GM12891 (cell line): Measurements from ENCODE around the gene COL3A1.

Source experiments
- POLR2A ChIP-seq: IDR thresholded peaks from 2 replicates; pipeline ENCODE4 v1.6.1; 2011; ENCODE audit warnings: low read depth, low read length, control low read depth
- TAF1 ChIP-seq: IDR thresholded peaks from 2 replicates; pipeline ENCODE4 v1.6.1; 2011; ENCODE audit warnings: low read depth, low read length, control low read depth

DNA sequence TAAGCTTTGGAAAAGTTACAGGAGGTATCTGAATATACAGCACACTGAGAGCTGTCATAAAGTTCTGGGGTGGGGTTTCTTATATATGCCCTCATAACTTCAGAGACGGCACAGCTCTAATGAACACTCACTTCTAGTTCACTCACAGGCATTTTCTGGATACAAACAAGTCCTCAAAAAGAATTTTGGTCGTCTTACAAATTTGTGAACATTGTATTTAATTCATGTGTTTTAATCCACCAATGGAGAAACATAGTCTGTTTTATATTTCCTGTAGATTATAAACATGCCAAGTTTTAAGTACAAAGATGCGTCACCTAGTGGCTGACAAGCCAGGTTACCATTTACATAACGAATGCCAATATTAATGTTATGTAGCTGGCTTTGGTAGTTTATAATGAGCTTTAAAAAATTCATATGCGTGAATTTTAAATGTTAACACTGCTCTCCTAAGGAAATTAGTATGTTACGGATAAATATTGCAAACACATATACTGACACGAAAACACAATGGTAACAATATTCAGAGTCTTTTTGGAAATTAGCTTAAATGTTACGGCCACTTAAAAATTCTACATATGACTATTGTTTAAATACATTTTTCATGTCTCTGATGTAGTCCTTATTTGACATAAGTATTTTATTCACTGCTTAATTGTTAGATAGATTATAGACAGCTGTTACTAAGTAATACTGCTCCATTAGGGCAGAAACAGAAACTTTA lies 2.5 kb downstream of the COL3A1 start:
- TF ChIP-seq POLR2A (no peak), TAF1 (no peak)
